Osteocyte (in vitro differentiated cells): Measurements from ENCODE around the gene HMCN1. TPM values are rescaled to one million over a fixed set of nuclear protein-coding genes. Genes with fewer than 3 reads are reported as not detected.

Source experiments
- DNase-seq: peaks from one replicate; pipeline ENCODE4 v3.0.0; 2021; ENCODE audit warnings: mixed read lengths; ENCODE audit not compliant: unreplicated experiment; ENCODE audit errors: extremely low spot score
- H3K27ac Mint-ChIP-seq: one replicate; pipeline ENCODE4 v1.8.0; 2021; ENCODE audit warnings: mild to moderate bottlenecking, mixed read lengths; ENCODE audit not compliant: unreplicated experiment
- H3K27me3 Mint-ChIP-seq: one replicate; pipeline ENCODE4 v1.8.0; 2021; ENCODE audit warnings: mixed read lengths; ENCODE audit not compliant: unreplicated experiment
- H3K36me3 Mint-ChIP-seq: one replicate; pipeline ENCODE4 v1.8.0; 2021; ENCODE audit warnings: mixed read lengths; ENCODE audit not compliant: unreplicated experiment
- H3K4me1 Mint-ChIP-seq: one replicate; pipeline ENCODE4 v1.8.0; 2021; ENCODE audit warnings: mixed read lengths; ENCODE audit not compliant: unreplicated experiment
- H3K4me3 Mint-ChIP-seq: one replicate; pipeline ENCODE4 v1.8.0; 2021; ENCODE audit warnings: mild to moderate bottlenecking, moderate library complexity, mixed read lengths; ENCODE audit not compliant: unreplicated experiment
- H3K9me3 Mint-ChIP-seq: one replicate; pipeline ENCODE4 v1.8.0; 2021; ENCODE audit warnings: mixed read lengths; ENCODE audit not compliant: unreplicated experiment
- CTCF ChIP-seq: fragments of 200-600 bp; sonication (generic); IDR thresholded peaks from 2 replicates; pipeline ENCODE4 v1.5.0; 2021; ENCODE audit warnings: antibody characterized with exemption, mild to moderate bottlenecking, moderate library complexity
- total RNA-seq: library from RNA; stranded (reverse); gene quantifications from 2 replicates; pipeline ENCODE4 v1.2.1, GENCODE V29; 2021

The HMCN1 gene
- total RNA-seq, 1 donor from 2014 or later, result 91.4 TPM

- H3K4me1 Mint-ChIP-seq, result peaks cover 20% of the 10 kb centered on the region
- H3K4me3 Mint-ChIP-seq, result no peak overlapping the region
These were observed 404.9 kb downstream of the HMCN1 start for GRCh38 chr1:186139115-186139514.

GRCh38 chr1:186139701-186140100 lies 405.5 kb downstream of the HMCN1 start:
- Mint-ChIP-seq H3K27me3 (no peaks in the 10 kb centered on the region), H3K36me3 (peaks cover 46% of the 10 kb centered on the region), H3K9me3 (peaks cover 5% of the 10 kb centered on the region), H3K4me1 (peaks cover 20% of the 10 kb centered on the region), H3K4me3 (no peak overlapping the region), H3K27ac (peak overlapping the region; percentile 35)
- no peak for DNase-seq
- no peak for TF ChIP-seq CTCF

More at GRCh38 chr1:186139115-186139514, 404.9 kb downstream of the HMCN1 start:
- Mint-ChIP-seq H3K27ac (no peak overlapping the region), H3K36me3 (peaks cover 48% of the 10 kb centered on the region), H3K27me3 (no peaks in the 10 kb centered on the region), H3K9me3 (peaks cover 5% of the 10 kb centered on the region)
- TF ChIP-seq CTCF, result no peak
- no peak for DNase-seq

DNA sequence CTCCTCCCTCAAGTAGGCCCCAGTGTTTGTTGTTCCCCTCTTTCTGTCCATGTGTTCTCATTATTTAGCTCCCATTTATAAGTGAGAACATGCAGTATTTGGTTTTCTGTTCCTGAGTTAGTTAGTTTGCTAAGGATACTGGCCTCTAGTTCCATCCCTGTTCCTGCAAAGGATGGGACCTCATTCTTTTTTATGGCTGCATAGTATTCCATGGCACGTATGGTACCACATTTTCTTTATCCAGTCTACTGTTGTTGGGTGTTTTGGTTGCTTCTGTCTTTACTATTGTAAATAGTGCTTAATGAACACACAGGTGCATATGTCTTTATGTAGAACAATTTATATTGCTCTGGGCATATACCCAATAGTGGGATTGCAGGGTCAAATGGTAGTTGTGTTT lies 408.0 kb downstream of the HMCN1 start:
- Mint-ChIP-seq H3K4me3 (no peak overlapping the region), H3K36me3 (peaks cover 51% of the 10 kb centered on the region), H3K4me1 (peaks cover 20% of the 10 kb centered on the region), H3K9me3 (peaks cover 8% of the 10 kb centered on the region), H3K27ac (no peak overlapping the region), H3K27me3 (no peaks in the 10 kb centered on the region)
- no peak for TF ChIP-seq CTCF
- no peak for DNase-seq

DNA sequence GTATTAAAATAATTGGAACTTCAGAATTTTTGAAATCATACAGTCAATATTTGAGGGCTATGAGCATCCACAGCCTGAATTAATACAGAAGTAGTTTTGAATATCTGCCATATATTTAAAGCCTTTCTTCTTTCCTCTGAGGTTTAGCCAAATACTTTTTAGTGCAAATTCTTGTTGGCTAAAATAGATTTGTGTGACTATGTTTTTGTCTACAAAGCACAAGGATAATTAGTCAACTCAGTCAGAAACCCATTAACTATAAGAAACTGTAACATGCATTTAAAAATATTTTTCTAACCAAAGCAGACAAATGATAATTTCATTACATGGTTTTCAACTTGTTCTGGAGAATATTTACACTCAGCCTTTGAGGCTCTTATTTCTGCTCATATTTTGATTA lies 408.7 kb downstream of the HMCN1 start:
- peaks cover 13% of the 10 kb centered on the region for H3K9me3 Mint-ChIP-seq
- H3K36me3 Mint-ChIP-seq, result peaks cover 49% of the 10 kb centered on the region
- H3K27me3 Mint-ChIP-seq, result no peaks in the 10 kb centered on the region
- H3K27ac Mint-ChIP-seq, result no peak overlapping the region
- DNase-seq, result no peak
- TF ChIP-seq CTCF, result no peak
- no peak overlapping the region for H3K4me3 Mint-ChIP-seq
- H3K4me1 Mint-ChIP-seq, result peaks cover 21% of the 10 kb centered on the region

GRCh38 chr1:186143481-186143880 lies 409.3 kb downstream of the HMCN1 start:
- TF ChIP-seq CTCF, result no peak
- Mint-ChIP-seq H3K9me3 (peaks cover 13% of the 10 kb centered on the region), H3K27ac (peak overlapping the region; percentile 25), H3K4me1 (peaks cover 23% of the 10 kb centered on the region), H3K36me3 (peaks cover 52% of the 10 kb centered on the region), H3K4me3 (no peak overlapping the region), H3K27me3 (no peaks in the 10 kb centered on the region)
- no peak for DNase-seq
